Stomach smooth muscle (tissue), 2 donors: ENCODE results near the gene FOXJ3.

Source experiments
- H3K27ac ChIP-seq: one replicate; pipeline ENCODE4 v1.7.0; 2013; ENCODE audit warnings: mild to moderate bottlenecking, low read length, inconsistent platforms
- H3K27me3 ChIP-seq, 2 donors: one replicate each; pipeline ENCODE4 v1.7.0; 2013; ENCODE audit warnings: low read length in 2 of 2; ENCODE audit not compliant: insufficient read depth in 2 of 2, control insufficient read depth in 1 of 2
- H3K36me3 ChIP-seq, 2 donors: one replicate each; pipeline ENCODE4 v1.7.0; 2013; ENCODE audit warnings: low read length in 2 of 2; ENCODE audit not compliant: control insufficient read depth in 2 of 2, insufficient read depth in 2 of 2
- H3K4me1 ChIP-seq: one replicate; pipeline ENCODE4 v1.7.0; 2013; ENCODE audit warnings: low read length; ENCODE audit not compliant: control insufficient read depth, insufficient read depth
- H3K4me3 ChIP-seq, 2 donors: one replicate each; pipeline ENCODE4 v1.7.0; 2013; ENCODE audit warnings: low read length in 2 of 2
- H3K9ac ChIP-seq, 2 donors: one replicate each; pipeline ENCODE4 v1.7.0; 2013; ENCODE audit warnings: low read length in 2 of 2, mild to moderate bottlenecking in 1 of 2
- H3K9me3 ChIP-seq, 2 donors: one replicate each; pipeline ENCODE4 v1.7.0; 2013; ENCODE audit warnings: low read length in 2 of 2; ENCODE audit not compliant: control insufficient read depth in 2 of 2
- donor health status: healthy.
- donor health status: Pancreatic carcinoma.

Gene FOXJ3

DNA sequence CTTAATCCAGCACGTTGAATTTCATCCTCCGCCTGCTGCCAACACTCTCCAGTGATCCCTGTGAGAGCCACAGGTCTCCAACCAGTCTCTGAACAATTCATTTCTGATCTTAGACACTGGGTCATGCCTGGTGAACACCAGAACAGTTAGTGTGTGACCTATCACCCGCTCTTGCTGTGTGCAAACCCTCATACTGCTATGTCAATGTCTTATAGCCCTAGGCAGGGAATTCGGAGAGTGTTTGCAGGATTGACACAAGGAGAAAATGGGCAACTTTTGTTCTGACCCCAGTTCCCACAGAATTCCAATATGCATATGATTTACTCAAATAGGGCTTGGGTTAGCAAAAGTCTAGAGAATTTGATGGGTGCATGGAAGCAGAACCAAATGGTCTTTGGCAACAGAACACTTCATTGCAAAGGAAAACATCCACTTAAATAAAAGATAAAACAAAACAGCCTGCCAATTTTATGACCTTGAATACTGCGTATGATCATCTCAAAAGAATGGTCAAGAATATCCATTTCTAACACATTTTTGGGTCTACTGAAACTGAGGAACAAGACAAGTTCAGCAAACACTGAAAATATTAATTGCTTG lies 204.9 kb downstream of the FOXJ3 start:
- H3K4me1 ChIP-seq: no peaks in the 10 kb centered on the region
- H3K9me3 ChIP-seq: peaks cover 0 to 3% of the 10 kb centered on the region in 2 donors
- no peak overlapping the region for H3K9ac ChIP-seq
- no peak overlapping the region for H3K27ac ChIP-seq
- H3K36me3 ChIP-seq: no peaks in the 10 kb centered on the region
- no peak overlapping the region for H3K4me3 ChIP-seq
- H3K27me3 ChIP-seq: peaks cover 0 to 7% of the 10 kb centered on the region in 2 donors

DNA sequence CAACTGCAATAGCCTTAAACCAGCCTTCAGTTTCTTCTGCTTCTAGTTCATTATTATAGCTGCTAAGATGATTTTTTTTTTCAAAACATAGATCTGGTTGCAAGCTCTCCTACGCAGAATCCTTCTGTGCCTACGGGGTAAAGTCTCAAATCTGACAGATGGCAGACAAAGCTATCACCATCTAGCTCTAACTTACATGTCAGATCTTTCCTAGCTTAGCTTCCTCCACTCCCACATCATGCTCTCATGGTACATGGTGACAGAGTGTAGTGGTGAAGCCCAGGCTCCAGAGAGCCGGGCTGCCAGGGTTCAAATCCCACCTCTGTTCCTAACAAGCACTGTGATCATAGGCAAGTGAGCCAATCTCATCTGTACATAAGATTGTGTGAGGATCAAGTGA lies 206.1 kb downstream of the FOXJ3 start:
- peaks cover 0 to 3% of the 10 kb centered on the region in 2 donors for H3K9me3 ChIP-seq
- H3K4me1 ChIP-seq: no peaks in the 10 kb centered on the region
- H3K4me3 ChIP-seq: no peak overlapping the region
- H3K27me3 ChIP-seq: peaks cover 0 to 5% of the 10 kb centered on the region in 2 donors
- H3K9ac ChIP-seq: no peak overlapping the region
- H3K36me3 ChIP-seq: no peaks in the 10 kb centered on the region
- H3K27ac ChIP-seq: no peak overlapping the region

DNA sequence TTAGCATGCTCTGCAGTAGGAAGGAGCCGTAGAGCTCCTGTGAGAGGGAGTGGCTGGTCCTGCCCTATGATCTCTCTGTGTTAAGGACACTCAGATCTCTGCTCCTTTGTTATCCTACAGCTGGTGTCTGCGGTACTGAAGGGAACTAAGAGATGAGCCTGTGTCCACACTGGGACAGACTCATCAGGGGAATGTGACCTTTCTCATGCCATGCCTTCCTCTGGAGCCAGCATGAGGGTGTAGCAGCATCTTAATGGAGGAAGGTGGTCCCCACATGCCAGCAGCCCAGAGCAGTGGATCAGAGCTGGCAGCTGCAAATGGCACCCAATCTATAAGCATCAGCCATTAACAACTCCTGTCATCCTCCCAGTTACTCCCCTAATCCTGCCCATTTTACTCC lies 206.5 kb downstream of the FOXJ3 start:
- Histone ChIP-seq H3K9me3 (peaks cover 0 to 3% of the 10 kb centered on the region in 2 donors), H3K4me1 (no peaks in the 10 kb centered on the region), H3K27me3 (peaks cover 0 to 5% of the 10 kb centered on the region in 2 donors), H3K4me3 (no peak overlapping the region), H3K27ac (no peak overlapping the region), H3K9ac (no peak overlapping the region), H3K36me3 (no peaks in the 10 kb centered on the region)

DNA sequence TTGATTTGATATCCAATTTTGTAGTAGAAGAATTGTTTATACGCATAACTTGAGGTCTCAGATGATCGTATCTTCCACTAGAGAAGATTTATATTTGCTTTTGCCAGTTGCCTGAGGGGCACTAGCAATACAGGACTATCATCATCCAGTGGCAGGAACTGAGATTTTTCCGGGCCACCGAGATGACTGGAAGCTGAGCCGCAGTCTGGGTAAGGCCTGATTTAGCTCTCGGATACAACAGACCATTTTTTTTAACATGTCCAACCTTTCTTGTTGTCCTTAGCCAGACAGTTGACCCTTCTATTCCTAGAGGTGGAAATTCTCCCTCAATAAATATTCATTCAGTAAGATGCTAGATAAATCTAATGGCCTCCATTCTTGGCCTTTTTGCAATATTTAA lies 207.3 kb downstream of the FOXJ3 start:
- H3K4me3 ChIP-seq: no peak overlapping the region
- H3K4me1 ChIP-seq: no peaks in the 10 kb centered on the region
- peaks cover 0 to 5% of the 10 kb centered on the region in 2 donors for H3K27me3 ChIP-seq
- H3K36me3 ChIP-seq: no peaks in the 10 kb centered on the region
- no peak overlapping the region for H3K9ac ChIP-seq
- peaks cover 0 to 3% of the 10 kb centered on the region in 2 donors for H3K9me3 ChIP-seq
- H3K27ac ChIP-seq: no peak overlapping the region
